Transverse colon (tissue), 4 donors: ENCODE data around the gene ARHGAP23.

Experiments
- CTCF ChIP-seq, 5 experiments: fragments of 200-600 bp in 3 of 5; fragments of 450-650 bp in 2 of 5; sonication (generic) in 3 of 5; IDR thresholded peaks; 1 replicate in 2 of 5; 2 replicates in 3 of 5; pipeline ENCODE4 v1.5.1; 2016 to 2017; ENCODE audit warnings: antibody characterized with exemption in 5 of 5, inconsistent platforms in 3 of 5, mild to moderate bottlenecking in 2 of 5, moderate library complexity in 1 of 5
- EP300 ChIP-seq: sonication (generic); formaldehyde crosslinking; IDR thresholded peaks from one replicate; pipeline ENCODE4 v1.6.1; 2017; ENCODE audit warnings: antibody characterized with exemption, low read depth
- POLR2A ChIP-seq: fragments of 450-650 bp; IDR thresholded peaks from one replicate; pipeline ENCODE4 v1.6.1; 2016; ENCODE audit warnings: antibody characterized with exemption, mild to moderate bottlenecking, moderate library complexity
- POLR2AphosphoS5 ChIP-seq, 3 donors: sonication (generic); formaldehyde crosslinking; IDR thresholded peaks; one replicate each; pipeline ENCODE4 v1.6.1; 2016; ENCODE audit warnings: antibody characterized with exemption in 3 of 3

- TF ChIP-seq CTCF (IDR thresholded peaks at IDR 0.05) (no peak), POLR2AphosphoS5 (IDR thresholded peaks at IDR 0.05) (no peak), POLR2A (no peak), EP300 (no peak)
These were observed 25.4 kb upstream of the ARHGAP23 start for GRCh38 chr17:38402897-38403296.
